ENCODE results near the gene WWC2. TPM values are rescaled to one million over a fixed set of nuclear protein-coding genes. Genes with fewer than 3 reads are reported as not detected.

Gene WWC2
- total and polyA plus RNA-seq, 2 experiments from 2014 or later: 50.5 to 74.2 TPM

GRCh38 chr4:183304067-183304466 lies 205.0 kb downstream of the WWC2 start:
- no peak overlapping the region for H3K4me3 ChIP-seq
- no peaks in the 10 kb centered on the region for H3K4me1 ChIP-seq (ENCODE audit: insufficient read depth)
- no peak overlapping the region for H3K27ac ChIP-seq (ENCODE audit: low read depth)
- no peak for ATAC-seq
- H3K9me2 ChIP-seq (ENCODE audit: insufficient read depth): no peaks in the 10 kb centered on the region
- no peak for DNase-seq (ENCODE audit: low spot score)
- H3K36me3 ChIP-seq (ENCODE audit: insufficient read depth): no peaks in the 10 kb centered on the region
- H3K27me3 Mint-ChIP-seq (ENCODE audit: insufficient read depth, low read depth, poor library complexity): peaks cover 2% of the 10 kb centered on the region
- no peaks in the 10 kb centered on the region for H3K27me3 ChIP-seq (ENCODE audit: insufficient read depth)
- H2AFZ ChIP-seq: no peak overlapping the region
- H3K4me2 ChIP-seq: no peak overlapping the region
- peaks cover 27% of the 10 kb centered on the region for H3K36me3 Mint-ChIP-seq (ENCODE audit: low read depth)
- H3K9me3 Mint-ChIP-seq: no peaks in the 10 kb centered on the region
- H3K79me2 ChIP-seq (replicated peaks; ENCODE audit: insufficient read depth): no peaks in the 10 kb centered on the region
- no peaks in the 10 kb centered on the region; the same call in 1 of the 2 replicates for H4K20me1 ChIP-seq (replicated peaks; ENCODE audit: insufficient read depth)
- TF ChIP-seq POLR2AphosphoS5 (IDR thresholded peaks at IDR 0.05; ENCODE audit: low read depth): no peak
- no peak for TF ChIP-seq STAT1 (IDR thresholded peaks at IDR 0.05; ENCODE audit: unreplicated experiment)
- TF ChIP-seq JUNB (IDR thresholded peaks at IDR 0.05; ENCODE audit: unreplicated experiment): no peak
- no peak for TF ChIP-seq REST (IDR thresholded peaks at IDR 0.05; ENCODE audit: unreplicated experiment)
- TF ChIP-seq ZNF331 (CRISPR knock-in tag; IDR thresholded peaks at IDR 0.05; ENCODE audit: low read depth): no peak
- no peak for TF ChIP-seq NANOG (IDR thresholded peaks at IDR 0.05; ENCODE audit: borderline replicate concordance)
- TF ChIP-seq EZH2 (IDR thresholded peaks at IDR 0.05; ENCODE audit: low read depth, unreplicated experiment): no peak
- no peak for TF ChIP-seq ETS1 (IDR thresholded peaks at IDR 0.05)
- no peak for TF ChIP-seq ZNF114 (CRISPR knock-in tag; IDR thresholded peaks at IDR 0.05)
- H3K27ac Mint-ChIP-seq: no peak overlapping the region; the same call in 1 of the 2 replicates
- no peaks in the 10 kb centered on the region for H3K4me1 Mint-ChIP-seq
- H3F3A ChIP-seq (replicated peaks; ENCODE audit: low read depth): no peaks in the 10 kb centered on the region
- no peak overlapping the region for H3K4me3 Mint-ChIP-seq

GRCh38 chr4:183304538-183304937 lies 205.5 kb downstream of the WWC2 start:
- no peaks in the 10 kb centered on the region for H3K9me2 ChIP-seq (ENCODE audit: insufficient read depth)
- ATAC-seq: no peak
- no peak overlapping the region for H3K27ac ChIP-seq (ENCODE audit: low read depth)
- H4K20me1 ChIP-seq (replicated peaks; ENCODE audit: insufficient read depth): no peaks in the 10 kb centered on the region; the same call in 1 of the 2 replicates
- Mint-ChIP-seq H3K27me3 (ENCODE audit: insufficient read depth, low read depth, poor library complexity) (peaks cover 2% of the 10 kb centered on the region), H3K36me3 (ENCODE audit: low read depth) (peaks cover 28% of the 10 kb centered on the region), H3K9me3 (no peaks in the 10 kb centered on the region), H3K4me1 (no peaks in the 10 kb centered on the region), H3K4me3 (no peak overlapping the region), H3K27ac (no peak overlapping the region)
- DNase-seq (ENCODE audit: low spot score): no peak
- no peak overlapping the region for H3K4me3 ChIP-seq
- no peak overlapping the region for H2AFZ ChIP-seq
- no peaks in the 10 kb centered on the region for H3K27me3 ChIP-seq (ENCODE audit: insufficient read depth)
- no peak overlapping the region for H3K4me2 ChIP-seq
- no peaks in the 10 kb centered on the region for H3K79me2 ChIP-seq (replicated peaks; ENCODE audit: insufficient read depth)
- no peaks in the 10 kb centered on the region for H3F3A ChIP-seq (replicated peaks; ENCODE audit: low read depth)
- H3K4me1 ChIP-seq (ENCODE audit: insufficient read depth): no peaks in the 10 kb centered on the region
- no peaks in the 10 kb centered on the region for H3K36me3 ChIP-seq (ENCODE audit: insufficient read depth)
- TF ChIP-seq NANOG (IDR thresholded peaks at IDR 0.05; ENCODE audit: borderline replicate concordance) (no peak), JUNB (IDR thresholded peaks at IDR 0.05; ENCODE audit: unreplicated experiment) (no peak), REST (IDR thresholded peaks at IDR 0.05; ENCODE audit: unreplicated experiment) (no peak), POLR2AphosphoS5 (IDR thresholded peaks at IDR 0.05; ENCODE audit: low read depth) (no peak), ETS1 (IDR thresholded peaks at IDR 0.05) (no peak), EZH2 (IDR thresholded peaks at IDR 0.05; ENCODE audit: low read depth, unreplicated experiment) (no peak), EZH2phosphoT487 (IDR thresholded peaks at IDR 0.05; ENCODE audit: unreplicated experiment) (no peak), CTCF (conservative IDR thresholded peaks at IDR 0.05; ENCODE audit: low read depth in 2 of 2) (no peak), STAT1 (IDR thresholded peaks at IDR 0.05; ENCODE audit: unreplicated experiment) (no peak), ZNF331 (CRISPR knock-in tag; IDR thresholded peaks at IDR 0.05; ENCODE audit: low read depth) (no peak), ZNF114 (CRISPR knock-in tag; IDR thresholded peaks at IDR 0.05) (no peak), CREB1 (CRISPR knock-in tag; IDR thresholded peaks at IDR 0.05; ENCODE audit: low read depth) (no peak)
